ENCODE results near the gene MYMX. TPM values are rescaled to one million over a fixed set of nuclear protein-coding genes. Genes with fewer than 3 reads are reported as not detected.

The MYMX gene
- total and polyA plus RNA-seq, 2 of the 13 experiments (the other 11 are each of a cell fraction or from before 2014, with no cell fraction given), result not detected

DNA sequence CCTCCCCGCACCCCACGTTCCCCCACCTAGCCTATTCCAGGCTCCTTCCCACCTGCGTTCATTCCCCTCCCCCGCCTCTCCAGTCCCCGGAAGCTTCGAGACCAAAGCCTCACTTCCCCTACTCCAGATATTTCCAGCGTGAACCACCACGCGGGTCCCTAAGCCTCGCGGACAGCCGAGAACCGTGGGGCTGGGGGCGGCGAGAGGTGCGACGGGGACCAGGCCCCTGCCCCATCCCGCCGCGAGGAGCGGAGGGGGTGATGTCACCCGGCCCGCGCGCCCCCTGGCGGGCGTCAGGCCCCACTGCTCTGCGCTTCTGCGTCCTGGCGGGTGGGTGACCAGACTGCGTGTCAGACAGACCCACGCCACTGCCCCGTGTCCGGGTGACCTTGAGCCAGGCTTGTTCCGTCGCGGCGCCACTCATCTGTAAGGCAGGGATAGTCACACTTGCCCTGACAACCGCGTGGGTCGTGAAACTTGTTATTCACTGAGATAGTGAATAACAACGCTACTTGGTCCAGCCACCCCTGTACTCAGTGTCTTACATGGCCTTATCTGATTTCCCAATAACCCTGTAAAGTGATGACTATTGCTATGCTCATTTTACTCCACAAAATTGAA is 21.2 kb downstream of the MYMX start (continued):
- TF ChIP-seq, protein P1, sequence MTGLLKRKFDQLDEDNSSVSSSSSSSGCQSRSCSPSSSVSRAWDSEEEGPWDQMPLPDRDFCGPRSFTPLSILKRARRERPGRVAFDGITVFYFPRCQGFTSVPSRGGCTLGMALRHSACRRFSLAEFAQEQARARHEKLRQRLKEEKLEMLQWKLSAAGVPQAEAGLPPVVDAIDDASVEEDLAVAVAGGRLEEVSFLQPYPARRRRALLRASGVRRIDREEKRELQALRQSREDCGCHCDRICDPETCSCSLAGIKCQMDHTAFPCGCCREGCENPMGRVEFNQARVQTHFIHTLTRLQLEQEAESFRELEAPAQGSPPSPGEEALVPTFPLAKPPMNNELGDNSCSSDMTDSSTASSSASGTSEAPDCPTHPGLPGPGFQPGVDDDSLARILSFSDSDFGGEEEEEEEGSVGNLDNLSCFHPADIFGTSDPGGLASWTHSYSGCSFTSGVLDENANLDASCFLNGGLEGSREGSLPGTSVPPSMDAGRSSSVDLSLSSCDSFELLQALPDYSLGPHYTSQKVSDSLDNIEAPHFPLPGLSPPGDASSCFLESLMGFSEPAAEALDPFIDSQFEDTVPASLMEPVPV (CRISPR knock-in tag; IDR thresholded peaks at IDR 0.05), result peak; percentile 69; the same call in 1 of the 2 replicates
- TF ChIP-seq ZNF609 (CRISPR knock-in tag; IDR thresholded peaks at IDR 0.05; ENCODE audit: borderline replicate concordance) (0 out of 2 replicates have a peak, but pooled peaks have one; percentile 41), ZFP36L2 (CRISPR knock-in tag; IDR thresholded peaks at IDR 0.05) (no peak), GMEB1 (CRISPR knock-in tag; IDR thresholded peaks at IDR 0.05; ENCODE audit: borderline replicate concordance) (no peak), ZNF17 (CRISPR knock-in tag; IDR thresholded peaks at IDR 0.05) (no peak)
- TF ChIP-seq, protein P2, sequence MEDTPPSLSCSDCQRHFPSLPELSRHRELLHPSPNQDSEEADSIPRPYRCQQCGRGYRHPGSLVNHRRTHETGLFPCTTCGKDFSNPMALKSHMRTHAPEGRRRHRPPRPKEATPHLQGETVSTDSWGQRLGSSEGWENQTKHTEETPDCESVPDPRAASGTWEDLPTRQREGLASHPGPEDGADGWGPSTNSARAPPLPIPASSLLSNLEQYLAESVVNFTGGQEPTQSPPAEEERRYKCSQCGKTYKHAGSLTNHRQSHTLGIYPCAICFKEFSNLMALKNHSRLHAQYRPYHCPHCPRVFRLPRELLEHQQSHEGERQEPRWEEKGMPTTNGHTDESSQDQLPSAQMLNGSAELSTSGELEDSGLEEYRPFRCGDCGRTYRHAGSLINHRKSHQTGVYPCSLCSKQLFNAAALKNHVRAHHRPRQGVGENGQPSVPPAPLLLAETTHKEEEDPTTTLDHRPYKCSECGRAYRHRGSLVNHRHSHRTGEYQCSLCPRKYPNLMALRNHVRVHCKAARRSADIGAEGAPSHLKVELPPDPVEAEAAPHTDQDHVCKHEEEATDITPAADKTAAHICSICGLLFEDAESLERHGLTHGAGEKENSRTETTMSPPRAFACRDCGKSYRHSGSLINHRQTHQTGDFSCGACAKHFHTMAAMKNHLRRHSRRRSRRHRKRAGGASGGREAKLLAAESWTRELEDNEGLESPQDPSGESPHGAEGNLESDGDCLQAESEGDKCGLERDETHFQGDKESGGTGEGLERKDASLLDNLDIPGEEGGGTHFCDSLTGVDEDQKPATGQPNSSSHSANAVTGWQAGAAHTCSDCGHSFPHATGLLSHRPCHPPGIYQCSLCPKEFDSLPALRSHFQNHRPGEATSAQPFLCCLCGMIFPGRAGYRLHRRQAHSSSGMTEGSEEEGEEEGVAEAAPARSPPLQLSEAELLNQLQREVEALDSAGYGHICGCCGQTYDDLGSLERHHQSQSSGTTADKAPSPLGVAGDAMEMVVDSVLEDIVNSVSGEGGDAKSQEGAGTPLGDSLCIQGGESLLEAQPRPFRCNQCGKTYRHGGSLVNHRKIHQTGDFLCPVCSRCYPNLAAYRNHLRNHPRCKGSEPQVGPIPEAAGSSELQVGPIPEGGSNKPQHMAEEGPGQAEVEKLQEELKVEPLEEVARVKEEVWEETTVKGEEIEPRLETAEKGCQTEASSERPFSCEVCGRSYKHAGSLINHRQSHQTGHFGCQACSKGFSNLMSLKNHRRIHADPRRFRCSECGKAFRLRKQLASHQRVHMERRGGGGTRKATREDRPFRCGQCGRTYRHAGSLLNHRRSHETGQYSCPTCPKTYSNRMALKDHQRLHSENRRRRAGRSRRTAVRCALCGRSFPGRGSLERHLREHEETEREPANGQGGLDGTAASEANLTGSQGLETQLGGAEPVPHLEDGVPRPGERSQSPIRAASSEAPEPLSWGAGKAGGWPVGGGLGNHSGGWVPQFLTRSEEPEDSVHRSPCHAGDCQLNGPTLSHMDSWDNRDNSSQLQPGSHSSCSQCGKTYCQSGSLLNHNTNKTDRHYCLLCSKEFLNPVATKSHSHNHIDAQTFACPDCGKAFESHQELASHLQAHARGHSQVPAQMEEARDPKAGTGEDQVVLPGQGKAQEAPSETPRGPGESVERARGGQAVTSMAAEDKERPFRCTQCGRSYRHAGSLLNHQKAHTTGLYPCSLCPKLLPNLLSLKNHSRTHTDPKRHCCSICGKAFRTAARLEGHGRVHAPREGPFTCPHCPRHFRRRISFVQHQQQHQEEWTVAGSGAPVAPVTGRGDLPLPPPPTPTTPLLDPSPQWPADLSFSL (CRISPR knock-in tag; IDR thresholded peaks at IDR 0.05), result no peak
